Epithelial cell of esophagus (primary cell): Measurements from ENCODE around the gene CABLES1.

Experiments used
- DNase-seq: peaks from one replicate; pipeline ENCODE4 v3.0.0; 2010; ENCODE audit warnings: low read depth
- H3K4me3 ChIP-seq: 2 replicates; pipeline ENCODE4 v1.5.1; 2011; ENCODE audit warnings: mild to moderate bottlenecking, low read length, control low read depth
- TF ChIP-seq, protein P1 (sequence below): IDR thresholded peaks from 2 replicates; pipeline ENCODE4 v1.5.1; 2011; ENCODE audit warnings: low read depth, mild to moderate bottlenecking, low read length, control low read depth, inconsistent platforms; ENCODE audit not compliant: insufficient read depth; ENCODE audit errors: missing control alignments

Gene CABLES1

DNA sequence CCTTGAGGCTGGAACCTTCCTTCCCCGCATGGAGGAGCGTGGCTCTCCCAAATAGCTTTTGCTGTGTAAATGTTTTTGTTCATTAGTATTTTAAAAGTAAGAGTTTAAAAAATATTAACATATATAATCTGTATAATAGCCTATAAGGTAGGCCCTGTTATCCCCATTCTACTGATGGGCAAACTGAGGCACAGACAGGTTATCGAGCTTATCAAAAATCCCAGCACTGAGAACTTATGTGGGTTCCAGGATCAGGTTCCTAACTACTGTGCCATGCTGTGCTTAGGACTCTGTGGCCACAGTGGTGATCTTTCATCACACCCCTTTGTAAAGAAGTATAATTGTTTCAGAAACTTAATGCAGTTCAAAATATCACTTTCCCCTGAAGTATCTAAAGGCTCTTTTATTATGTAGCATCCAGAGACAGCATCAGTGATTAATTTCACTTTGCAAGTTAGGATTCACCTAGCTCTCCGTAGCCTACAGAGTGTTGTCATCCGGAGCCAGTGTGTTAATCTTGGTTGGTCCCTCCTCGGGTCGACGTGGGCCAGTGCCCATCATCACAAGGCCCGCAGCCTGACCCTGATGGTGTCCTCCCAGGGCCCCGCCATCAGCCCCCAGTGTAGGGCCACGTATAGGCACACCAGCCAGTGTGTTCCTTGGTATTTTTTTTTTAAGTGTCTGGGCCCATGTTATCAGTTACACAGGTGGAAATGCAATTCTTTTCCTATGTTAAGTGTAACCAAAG, 28.7 kb downstream of the CABLES1 start:
- no peak for DNase-seq
- H3K4me3 ChIP-seq: no peak overlapping the region
- TF ChIP-seq, protein P1, sequence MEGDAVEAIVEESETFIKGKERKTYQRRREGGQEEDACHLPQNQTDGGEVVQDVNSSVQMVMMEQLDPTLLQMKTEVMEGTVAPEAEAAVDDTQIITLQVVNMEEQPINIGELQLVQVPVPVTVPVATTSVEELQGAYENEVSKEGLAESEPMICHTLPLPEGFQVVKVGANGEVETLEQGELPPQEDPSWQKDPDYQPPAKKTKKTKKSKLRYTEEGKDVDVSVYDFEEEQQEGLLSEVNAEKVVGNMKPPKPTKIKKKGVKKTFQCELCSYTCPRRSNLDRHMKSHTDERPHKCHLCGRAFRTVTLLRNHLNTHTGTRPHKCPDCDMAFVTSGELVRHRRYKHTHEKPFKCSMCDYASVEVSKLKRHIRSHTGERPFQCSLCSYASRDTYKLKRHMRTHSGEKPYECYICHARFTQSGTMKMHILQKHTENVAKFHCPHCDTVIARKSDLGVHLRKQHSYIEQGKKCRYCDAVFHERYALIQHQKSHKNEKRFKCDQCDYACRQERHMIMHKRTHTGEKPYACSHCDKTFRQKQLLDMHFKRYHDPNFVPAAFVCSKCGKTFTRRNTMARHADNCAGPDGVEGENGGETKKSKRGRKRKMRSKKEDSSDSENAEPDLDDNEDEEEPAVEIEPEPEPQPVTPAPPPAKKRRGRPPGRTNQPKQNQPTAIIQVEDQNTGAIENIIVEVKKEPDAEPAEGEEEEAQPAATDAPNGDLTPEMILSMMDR: no peak

DNA sequence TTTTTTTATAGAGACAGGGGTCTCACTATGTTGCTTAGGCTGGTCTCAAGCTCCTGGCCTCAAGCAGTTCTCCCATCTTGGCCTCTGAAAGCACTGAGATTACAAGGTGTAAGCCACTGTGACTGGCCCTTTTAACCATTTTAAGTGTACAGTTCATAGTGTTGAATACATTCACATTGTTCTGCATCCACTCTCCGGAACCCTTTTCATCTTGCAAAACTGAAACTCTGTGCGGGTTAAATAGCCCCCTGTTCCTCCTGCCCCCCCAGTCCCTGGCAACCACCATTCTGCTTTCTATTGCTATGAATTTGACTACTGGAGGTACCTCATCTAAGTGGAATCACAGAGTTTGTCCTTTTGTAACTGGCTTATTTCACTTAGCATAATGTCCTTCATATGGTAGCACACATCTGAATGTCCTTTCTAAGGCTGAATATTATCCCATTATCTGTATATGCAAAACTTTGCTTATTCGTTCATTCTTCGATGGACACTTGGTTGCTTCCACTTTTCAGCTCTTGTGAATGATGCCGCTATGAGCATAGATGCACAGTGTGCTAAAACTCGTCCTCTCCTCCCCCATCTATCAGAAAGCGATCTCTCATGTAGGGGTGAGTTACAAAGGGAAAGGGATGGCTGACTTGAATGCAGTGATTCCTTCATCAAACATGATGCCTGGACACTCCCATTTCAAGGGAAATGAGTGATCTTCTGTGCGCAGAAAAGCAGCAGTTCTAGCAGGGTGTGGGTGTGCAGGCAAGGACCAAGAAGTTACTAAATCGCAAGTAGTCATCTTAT, 30.2 kb downstream of the CABLES1 start:
- DNase-seq: no peak
- TF ChIP-seq, protein P1: no peak
- no peak overlapping the region for H3K4me3 ChIP-seq

DNA sequence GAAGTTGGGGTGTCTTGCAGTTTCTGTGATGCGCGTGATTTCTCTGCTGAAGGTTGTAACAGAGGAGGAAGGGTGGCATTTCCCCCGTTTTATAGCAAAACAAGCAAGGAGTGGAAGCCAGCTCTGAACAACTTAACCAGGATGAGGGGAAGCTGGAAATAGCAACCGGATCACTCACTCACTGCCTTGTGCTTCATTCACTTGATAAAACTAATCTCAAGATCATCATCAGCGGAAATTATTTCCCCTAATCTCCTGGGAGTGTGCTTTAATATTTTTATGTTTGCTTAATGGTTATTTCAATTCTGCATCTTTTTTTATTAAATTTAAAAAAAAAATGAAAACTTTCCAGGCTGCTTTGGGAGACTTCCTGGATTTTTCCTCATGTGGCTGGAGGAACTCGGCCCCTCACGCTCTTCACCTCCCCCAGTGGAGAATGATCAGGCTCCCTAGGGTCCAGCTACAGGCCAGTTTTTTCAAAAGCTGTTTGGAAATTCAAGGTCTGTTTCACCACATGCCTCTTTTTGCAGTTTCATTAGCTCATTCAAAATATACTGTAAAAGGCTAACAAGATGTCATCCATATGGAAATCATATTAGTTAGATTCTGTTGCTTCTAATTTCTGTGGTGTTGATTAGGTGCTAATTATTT, 31.7 kb downstream of the CABLES1 start:
- TF ChIP-seq, protein P1: no peak
- no peak overlapping the region for H3K4me3 ChIP-seq
- no peak for DNase-seq

DNA sequence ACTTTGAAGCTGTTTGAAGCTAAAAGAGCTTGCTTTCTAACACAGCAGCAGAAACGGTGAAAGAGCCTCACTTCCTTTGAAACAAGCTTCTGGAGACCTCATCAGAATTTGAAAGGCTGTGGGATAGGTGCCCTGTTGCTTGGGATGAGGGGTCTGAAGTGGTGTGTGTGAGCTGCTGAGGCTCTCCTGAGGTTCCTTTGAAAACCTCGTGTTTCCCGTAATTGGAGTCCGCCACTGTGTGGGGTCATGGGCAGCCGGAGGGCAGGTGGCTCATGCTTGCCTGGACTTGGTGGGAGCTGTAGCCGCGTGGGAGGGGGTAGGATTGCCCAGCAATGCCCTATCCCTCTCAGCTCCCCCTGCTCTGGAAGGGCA, 34.4 kb downstream of the CABLES1 start:
- no peak for DNase-seq
- TF ChIP-seq, protein P1: no peak
- H3K4me3 ChIP-seq: no peak overlapping the region

DNA sequence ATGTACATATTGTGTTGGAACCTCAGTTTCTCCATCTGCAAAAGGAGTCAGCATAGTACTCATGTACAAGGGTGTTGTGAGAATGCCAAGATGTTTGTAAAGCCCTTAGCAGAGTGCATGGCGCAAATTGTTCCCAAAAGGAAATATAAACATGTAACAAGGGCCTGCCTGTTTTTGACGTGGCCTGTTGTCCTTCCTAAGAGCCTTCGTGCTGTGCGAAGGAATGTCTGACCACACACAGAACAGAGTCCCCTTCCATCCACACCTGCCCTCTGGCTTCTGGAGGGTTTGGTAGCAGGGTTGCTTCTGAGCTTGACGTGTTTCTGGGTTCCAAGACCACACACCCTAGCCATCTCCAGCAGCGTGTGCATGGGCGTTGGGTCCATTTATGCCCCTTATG, 34.9 kb downstream of the CABLES1 start:
- no peak for DNase-seq
- TF ChIP-seq, protein P1: no peak
- H3K4me3 ChIP-seq: no peak overlapping the region

DNA sequence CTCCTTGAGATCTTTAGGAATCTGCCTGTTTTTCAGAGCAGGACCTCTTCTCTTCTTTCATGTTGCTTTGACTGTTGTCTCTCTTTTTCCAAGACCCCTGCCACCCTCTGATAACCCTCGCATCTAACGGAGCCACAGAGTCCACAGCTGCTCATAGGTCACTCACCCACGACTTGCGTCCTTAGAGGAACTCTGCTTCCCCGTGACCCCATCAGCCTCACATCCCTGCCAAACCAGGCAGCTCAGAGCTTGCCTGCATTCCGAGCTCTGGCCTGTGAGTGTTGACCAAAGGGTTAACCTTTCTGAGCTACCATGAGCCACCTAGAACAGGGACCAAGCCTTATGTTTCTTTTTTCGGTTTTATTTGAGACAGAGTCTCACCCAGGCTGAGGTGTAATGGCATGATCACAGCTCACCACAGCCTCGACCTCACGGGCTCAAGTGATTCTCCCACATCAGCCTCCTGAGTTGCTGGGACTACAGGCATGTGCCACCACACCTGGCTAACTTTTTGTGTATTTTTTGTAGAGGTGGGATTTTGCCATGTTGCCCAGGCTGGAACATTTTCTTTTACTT, 36.4 kb downstream of the CABLES1 start:
- TF ChIP-seq, protein P1: no peak
- no peak for DNase-seq
- no peak overlapping the region for H3K4me3 ChIP-seq
